Left ventricle myocardium inferior (tissue), 1 donor: Measurements from ENCODE around the gene SRPX2. TPM values are rescaled to one million over a fixed set of nuclear protein-coding genes. Genes with fewer than 3 reads are reported as not detected.

Source experiments
- DNase-seq: peaks from one replicate; pipeline ENCODE4 v3.0.0-alpha.2; 2020
- H3K27ac ChIP-seq: fragments of 200-600 bp; replicated peaks from 2 replicates; pipeline ENCODE4 v1.8.0; 2021
- H3K27me3 ChIP-seq: fragments of 200-600 bp; 2 replicates; pipeline ENCODE4 v1.8.0; 2021; ENCODE audit warnings: low read depth
- H3K36me3 ChIP-seq: fragments of 200-600 bp; 2 replicates; pipeline ENCODE4 v1.8.0; 2021
- H3K4me1 ChIP-seq: fragments of 200-600 bp; 2 replicates; pipeline ENCODE4 v1.8.0; 2021
- H3K4me3 ChIP-seq: fragments of 200-600 bp; 2 replicates; pipeline ENCODE4 v1.8.0; 2021; ENCODE audit warnings: mild to moderate bottlenecking, moderate library complexity
- H3K9me3 ChIP-seq: fragments of 200-600 bp; replicated peaks from 2 replicates; pipeline ENCODE4 v1.8.0; 2021
- intact Hi-C: fragments of 100-400 bp; cut with micrococcal nuclease; formaldehyde crosslinking; loops from one replicate; pipeline ENCODE4 v1.11.0; 2022
- total RNA-seq: library from RNA; stranded (reverse); fragmentation: NEBNext Ultra II Directional; extraction: Animal tissue kit (Norgen Biotek cat#: 25700); gene quantifications from one replicate; pipeline ENCODE4 v1.2.1, GENCODE V29; 2021
- TF ChIP-seq, protein P1 (sequence below): fragments of 200-600 bp; IDR thresholded peaks from 2 replicates; pipeline ENCODE4 v1.8.0; 2021; ENCODE audit warnings: antibody characterized with exemption, mild to moderate bottlenecking, borderline replicate concordance
- donor health status: DM: no; HTN: yes; CAD: no; lungs with severe emphysema.

The SRPX2 gene
- total RNA-seq, 1 donor from 2014 or later = 7.5 TPM

DNA sequence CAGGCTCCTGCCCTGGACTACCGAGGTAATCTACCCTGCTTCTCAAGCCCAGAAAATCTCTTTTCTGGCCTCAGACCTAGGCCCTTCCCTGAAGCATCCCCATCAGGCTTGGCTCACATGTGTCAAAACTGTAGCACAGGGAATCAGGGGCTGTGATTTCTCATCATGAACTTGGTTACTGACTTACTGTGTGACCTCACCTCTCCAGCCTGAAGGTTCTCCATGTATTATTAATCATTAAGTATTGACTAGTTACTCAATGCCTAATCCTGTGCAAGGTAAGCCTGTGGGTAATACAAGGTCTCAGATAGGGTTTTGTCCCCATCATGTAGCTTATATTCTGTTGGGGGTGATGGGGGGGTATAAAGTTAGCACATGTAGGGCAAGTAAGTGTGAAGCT lies 6.8 kb downstream of the SRPX2 start:
- TF ChIP-seq, protein P1, sequence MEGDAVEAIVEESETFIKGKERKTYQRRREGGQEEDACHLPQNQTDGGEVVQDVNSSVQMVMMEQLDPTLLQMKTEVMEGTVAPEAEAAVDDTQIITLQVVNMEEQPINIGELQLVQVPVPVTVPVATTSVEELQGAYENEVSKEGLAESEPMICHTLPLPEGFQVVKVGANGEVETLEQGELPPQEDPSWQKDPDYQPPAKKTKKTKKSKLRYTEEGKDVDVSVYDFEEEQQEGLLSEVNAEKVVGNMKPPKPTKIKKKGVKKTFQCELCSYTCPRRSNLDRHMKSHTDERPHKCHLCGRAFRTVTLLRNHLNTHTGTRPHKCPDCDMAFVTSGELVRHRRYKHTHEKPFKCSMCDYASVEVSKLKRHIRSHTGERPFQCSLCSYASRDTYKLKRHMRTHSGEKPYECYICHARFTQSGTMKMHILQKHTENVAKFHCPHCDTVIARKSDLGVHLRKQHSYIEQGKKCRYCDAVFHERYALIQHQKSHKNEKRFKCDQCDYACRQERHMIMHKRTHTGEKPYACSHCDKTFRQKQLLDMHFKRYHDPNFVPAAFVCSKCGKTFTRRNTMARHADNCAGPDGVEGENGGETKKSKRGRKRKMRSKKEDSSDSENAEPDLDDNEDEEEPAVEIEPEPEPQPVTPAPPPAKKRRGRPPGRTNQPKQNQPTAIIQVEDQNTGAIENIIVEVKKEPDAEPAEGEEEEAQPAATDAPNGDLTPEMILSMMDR = no peak
- intact Hi-C loops = no loop called here
- H3K4me3 ChIP-seq = no peak overlapping the region

DNA sequence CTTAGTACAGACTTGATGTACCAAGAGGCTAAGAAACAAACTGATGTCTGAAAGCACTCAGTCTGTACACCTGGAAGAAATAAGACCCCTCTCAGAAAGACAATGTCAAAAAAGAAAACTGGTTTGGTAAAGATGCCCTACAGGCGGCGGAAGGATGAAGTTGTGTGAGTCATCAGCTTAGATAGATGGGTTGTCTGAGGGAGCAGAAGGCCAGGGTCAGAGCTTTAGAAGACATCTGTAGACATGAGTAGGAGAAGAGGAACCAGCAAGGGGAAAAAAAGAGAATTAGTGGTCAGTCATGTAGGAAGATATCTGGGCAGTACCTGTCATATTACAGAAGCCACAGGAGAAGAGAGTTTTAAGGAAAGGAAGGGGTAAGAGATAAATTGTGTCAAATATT lies 8.3 kb downstream of the SRPX2 start:
- no peaks in the 10 kb centered on the region for H3K36me3 ChIP-seq
- TF ChIP-seq, protein P1 = no peak
- H3K4me3 ChIP-seq = no peak overlapping the region
- no peaks in the 10 kb centered on the region for H3K9me3 ChIP-seq
- intact Hi-C loops = no loop called here
- DNase-seq = no peak
- peaks cover 2% of the 10 kb centered on the region for H3K4me1 ChIP-seq
- no peaks in the 10 kb centered on the region for H3K27me3 ChIP-seq
- no peak overlapping the region for H3K27ac ChIP-seq

More for the DNA sequence above, 6.8 kb downstream of the SRPX2 start:
- no peaks in the 10 kb centered on the region for H3K9me3 ChIP-seq
- H3K36me3 ChIP-seq = no peaks in the 10 kb centered on the region
- peaks cover 5% of the 10 kb centered on the region for H3K4me1 ChIP-seq
- H3K27ac ChIP-seq = peak overlapping the region; percentile 87
- no peaks in the 10 kb centered on the region for H3K27me3 ChIP-seq
- DNase-seq = no peak

DNA sequence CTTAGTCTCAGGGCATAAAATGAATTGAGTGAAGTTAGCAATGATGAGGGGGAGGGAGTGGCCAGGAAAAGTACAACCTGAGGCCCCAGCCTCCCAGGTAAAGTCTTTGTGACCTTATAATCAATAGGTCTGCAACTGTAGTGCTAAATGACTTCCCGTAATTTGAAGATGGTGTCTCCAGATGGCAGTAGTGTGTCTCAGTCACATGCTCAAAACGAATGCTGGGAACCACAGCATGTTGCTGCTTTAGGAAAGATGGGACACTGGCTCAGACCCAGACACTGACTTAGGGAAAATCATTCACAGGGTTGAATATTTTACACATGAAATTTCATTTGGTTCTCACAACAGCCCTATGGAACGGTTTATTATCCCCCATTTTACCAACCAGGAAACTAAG lies 10.3 kb downstream of the SRPX2 start:
- TF ChIP-seq, protein P1 = no peak
- intact Hi-C loops = no loop called here

DNA sequence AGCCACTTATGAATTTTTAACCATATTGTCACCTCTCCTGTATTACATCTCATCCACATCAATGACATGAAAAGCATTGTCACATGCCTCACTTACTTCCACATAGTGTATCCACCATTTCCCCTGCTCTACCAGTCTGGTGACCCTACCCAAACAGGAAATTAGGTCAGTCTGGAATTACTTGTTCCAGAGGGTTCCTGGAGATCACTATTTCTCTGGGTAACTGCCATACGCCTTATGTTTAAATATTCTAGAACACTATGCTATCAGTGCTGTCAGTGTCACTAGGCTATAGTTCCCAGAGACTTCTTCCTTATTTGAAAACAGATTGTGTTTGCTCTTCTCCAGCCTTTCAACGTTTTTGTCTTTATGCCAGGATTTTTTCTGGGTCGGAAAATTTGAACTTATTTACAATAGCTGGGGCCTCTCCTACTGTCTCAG lies 15.0 kb downstream of the SRPX2 start:
- intact Hi-C loops = no loop called here
- no peaks in the 10 kb centered on the region for H3K27me3 ChIP-seq

More for the DNA sequence above, 10.3 kb downstream of the SRPX2 start:
- no peak for DNase-seq
- H3K9me3 ChIP-seq = no peaks in the 10 kb centered on the region
- no peaks in the 10 kb centered on the region for H3K36me3 ChIP-seq
- no peak overlapping the region for H3K4me3 ChIP-seq
- no peak overlapping the region for H3K27ac ChIP-seq
- no peaks in the 10 kb centered on the region for H3K27me3 ChIP-seq
- H3K4me1 ChIP-seq = no peaks in the 10 kb centered on the region

DNA sequence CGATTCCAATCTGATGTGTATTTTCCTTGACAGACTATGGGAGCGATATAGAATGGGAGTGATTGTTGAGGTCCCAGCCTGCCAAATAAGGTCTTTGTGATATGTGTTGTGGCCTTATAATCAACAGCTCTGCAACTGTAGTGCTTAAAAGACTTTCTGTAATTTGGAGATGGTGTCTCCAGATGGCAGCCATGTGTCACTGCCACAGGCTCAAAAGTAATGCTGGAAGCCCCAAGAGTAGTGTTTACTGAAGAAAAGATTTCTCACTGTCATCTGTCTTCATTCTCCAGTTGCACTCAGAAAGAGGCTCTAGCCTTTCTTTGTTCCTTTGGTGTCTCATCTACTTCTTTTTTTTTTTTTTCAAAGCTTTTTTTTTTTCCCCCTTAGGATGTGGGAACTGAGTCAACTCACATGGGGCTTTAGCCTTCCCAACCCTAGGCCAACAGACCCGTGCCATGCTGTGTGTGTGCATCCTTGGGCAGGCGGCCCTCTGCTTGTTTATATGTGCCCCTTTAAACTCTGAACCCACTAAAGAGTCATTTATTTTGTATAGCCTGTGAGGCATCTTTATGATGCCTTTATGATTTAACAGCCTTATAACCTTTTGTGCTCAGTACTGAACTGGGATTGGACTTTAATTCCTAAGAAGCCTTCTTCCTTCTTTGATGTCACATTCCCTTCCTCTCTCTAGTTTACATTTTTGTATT lies 15.6 kb downstream of the SRPX2 start:
- peak overlapping the region; percentile 30 for H3K27ac ChIP-seq
- no peak overlapping the region for H3K4me3 ChIP-seq
- no peaks in the 10 kb centered on the region for H3K4me1 ChIP-seq
- no peaks in the 10 kb centered on the region for H3K27me3 ChIP-seq
- no peaks in the 10 kb centered on the region for H3K9me3 ChIP-seq
- DNase-seq = no peak
- intact Hi-C loops = no loop called here
- TF ChIP-seq, protein P1 = no peak
- H3K36me3 ChIP-seq = no peaks in the 10 kb centered on the region

More for the DNA sequence above, 15.0 kb downstream of the SRPX2 start:
- H3K4me1 ChIP-seq = no peaks in the 10 kb centered on the region
- no peaks in the 10 kb centered on the region for H3K9me3 ChIP-seq
- no peak overlapping the region for H3K4me3 ChIP-seq
- H3K27ac ChIP-seq = peak overlapping the region; percentile 30
- no peak for DNase-seq
- TF ChIP-seq, protein P1 = no peak
- no peaks in the 10 kb centered on the region for H3K36me3 ChIP-seq
